Stimulated activated CD4-positive, alpha-beta T cell treated with anti-CD3 and anti-CD28 coated beads, TNF-alpha, amount 100 ng/mL, for 4 hours (primary cell): Measurements from ENCODE around the gene NOS1AP.

Experiments
- DNase-seq, 3 experiments: peaks; one replicate each; pipeline ENCODE4 v3.0.0-alpha.2; 2020; ENCODE audit warnings: low read depth in 3 of 3

NOS1AP gene

DNA sequence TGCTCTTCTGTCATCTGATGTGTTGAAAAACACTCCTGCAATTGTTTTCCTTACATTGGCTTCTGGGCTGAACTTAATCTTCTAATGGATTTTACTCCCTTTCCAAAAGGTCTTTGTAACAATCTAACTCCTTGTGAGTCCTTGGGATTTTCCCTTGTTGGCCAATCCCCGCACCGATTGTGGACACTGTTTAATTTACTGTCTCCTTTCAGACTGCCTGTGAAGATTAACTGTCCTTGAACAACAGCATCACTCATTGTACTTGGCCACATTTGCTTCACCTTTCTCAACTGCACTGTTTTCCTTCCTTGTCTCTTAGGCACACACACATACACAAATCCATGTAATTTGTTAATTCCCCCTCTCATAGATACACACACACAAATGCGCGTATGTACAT, 186.8 kb downstream of the NOS1AP start:
- DNase-seq = no peak

GRCh38 chr1:162258394-162258793, 188.9 kb downstream of the NOS1AP start:
- DNase-seq = no peak

DNA sequence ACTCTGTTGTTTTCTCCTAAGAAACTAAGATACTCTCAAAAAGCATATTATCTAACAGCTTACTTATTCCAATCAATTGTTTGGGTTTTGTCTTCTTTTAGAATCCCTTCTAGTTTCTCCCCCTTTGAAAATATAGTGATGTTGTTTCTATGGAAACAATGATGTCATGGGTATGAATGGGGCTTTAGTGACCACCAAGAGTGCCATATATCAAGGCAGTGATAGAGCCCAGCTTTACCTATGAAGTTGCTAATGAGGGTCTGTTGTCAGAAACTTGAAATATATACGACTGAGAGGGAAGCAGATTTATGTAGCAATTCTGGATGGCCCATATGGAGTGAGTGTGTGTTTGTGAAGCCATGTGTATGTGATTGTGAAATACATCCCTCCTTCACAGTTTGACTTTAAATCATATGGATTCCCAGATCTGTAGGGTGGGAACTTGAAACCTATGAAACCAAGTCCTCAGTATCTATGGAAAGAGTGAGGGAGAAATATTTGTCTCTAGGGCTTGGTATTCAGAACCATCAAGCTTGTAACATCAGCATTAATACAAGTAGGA, 190.5 kb downstream of the NOS1AP start:
- DNase-seq = no peak

- DNase-seq = no peak
Measured at GRCh38 chr1:162264108-162264507, 194.6 kb downstream of the NOS1AP start.

DNA sequence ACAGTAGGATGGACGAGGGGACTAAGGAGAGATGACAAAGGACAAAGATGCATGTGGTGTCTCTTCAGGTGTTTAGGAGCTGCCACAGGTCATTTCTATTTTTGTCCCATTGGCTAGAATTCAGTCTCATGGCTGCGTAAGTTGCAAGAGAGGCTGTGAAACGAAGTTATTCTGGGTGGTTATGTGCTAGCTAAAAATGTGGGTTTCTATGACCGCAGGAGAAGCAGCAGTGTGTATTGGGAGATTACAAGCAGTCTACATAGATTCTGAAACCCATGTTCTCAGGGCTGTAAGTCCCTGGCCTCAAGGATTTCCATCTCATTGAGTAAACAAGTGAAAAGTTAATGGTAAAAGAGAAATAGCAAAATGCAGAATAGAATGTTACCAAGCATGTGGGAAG, 196.5 kb downstream of the NOS1AP start:
- no peak for DNase-seq

DNA sequence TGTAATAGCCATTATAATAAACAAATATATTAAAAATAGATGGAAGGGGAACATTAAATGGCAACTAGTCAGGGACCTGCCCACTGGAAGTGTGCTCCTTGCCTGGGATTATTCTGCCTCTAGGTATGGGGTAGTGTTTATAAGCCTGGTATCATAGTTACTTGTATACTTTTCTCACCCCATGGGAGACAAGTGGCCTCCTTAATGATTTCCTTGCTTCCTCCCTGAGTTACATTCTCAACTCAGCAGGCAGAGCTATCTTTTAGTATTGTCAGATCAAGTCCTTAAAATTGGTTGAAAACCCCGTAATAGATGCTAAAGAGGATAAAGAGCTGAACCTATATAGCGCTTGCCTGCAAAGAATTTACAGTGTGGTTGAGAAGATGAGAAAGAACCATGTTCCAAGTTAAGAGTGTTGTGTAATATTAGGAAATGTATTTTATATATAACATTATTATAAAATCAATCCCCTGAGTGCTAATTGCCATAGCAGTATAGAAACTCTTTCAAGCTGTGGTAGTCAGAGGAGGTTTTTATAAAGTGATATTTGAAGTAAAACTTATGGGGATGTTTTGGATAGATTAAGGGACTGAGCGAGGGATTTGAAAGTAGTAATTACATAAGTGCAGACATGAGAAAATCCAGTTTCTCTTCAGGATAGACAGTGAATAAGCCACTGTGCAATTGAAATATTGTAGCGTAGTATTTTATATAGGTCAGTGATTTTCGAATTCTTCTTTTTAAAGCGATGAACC, 200.7 kb downstream of the NOS1AP start:
- no peak for DNase-seq

GRCh38 chr1:162271972-162272371, 202.5 kb downstream of the NOS1AP start:
- no peak for DNase-seq

- DNase-seq = no peak
Measured at GRCh38 chr1:162272419-162272818, 202.9 kb downstream of the NOS1AP start.

DNA sequence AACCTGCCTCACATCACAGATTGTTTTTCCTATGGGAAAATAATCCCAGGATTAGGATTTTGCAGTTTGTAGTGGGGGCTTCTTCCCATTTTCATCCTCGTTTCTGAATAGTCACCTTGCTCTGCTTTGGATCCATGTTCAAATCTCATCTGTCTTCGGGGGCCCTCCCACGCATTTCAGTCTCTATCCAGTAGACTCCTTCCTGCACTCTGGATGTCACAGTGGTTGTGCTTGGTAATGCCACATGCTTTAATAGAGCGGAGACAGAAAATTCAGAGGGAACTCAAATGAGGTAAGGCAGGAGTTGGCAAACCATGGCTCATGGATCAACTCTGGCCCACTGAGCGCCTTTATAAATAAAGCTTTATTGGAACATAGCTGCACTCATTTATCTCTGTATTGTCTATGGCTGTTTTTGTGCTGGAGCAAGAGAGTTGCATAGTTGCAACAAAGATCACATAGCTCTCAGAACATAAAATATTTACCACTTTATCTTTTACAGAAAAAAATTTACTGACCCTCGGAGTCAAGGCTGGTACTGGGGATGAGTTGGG, 206.2 kb downstream of the NOS1AP start:
- no peak for DNase-seq

GRCh38 chr1:162276493-162276892, 207.0 kb downstream of the NOS1AP start:
- DNase-seq = no peak

DNA sequence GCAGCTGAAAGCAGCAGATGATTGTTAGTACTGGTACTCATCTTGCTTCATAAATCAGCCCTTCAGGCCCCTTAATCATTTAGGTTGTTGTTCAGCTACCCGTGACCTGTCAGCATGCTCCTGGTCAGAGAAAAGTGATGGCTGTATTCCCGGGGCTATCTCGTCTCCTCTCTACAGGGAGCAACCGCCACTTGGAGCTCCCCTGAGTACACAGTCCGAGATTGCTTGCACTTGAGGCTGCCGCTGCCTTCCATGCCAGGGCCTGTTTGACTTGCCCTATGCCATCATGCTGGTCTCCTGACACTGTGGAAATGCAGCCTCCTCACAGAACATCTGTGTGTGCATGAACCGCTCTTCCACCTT, 209.6 kb downstream of the NOS1AP start:
- DNase-seq = no peak

DNA sequence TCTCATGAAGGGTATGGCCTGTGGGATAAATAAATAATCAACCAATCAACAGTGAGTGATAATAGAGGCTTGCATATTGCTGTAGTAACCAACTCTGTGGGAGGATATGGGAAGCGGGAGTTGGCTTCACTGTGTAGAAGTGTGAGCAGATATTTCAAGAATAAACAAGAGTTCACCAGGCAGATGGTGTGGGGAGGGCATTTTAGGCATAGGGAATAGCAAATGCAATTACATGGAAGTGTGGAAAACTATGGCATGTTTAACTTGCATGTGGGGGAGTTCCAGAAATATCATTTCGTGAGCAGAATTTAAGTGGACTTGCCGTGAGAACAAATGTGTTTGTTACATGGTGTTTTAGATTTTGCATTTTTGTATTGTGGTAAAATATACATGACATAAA, 211.9 kb downstream of the NOS1AP start:
- no peak for DNase-seq

- no peak for DNase-seq
Measured at GRCh38 chr1:162283657-162284056, 214.2 kb downstream of the NOS1AP start.

DNA sequence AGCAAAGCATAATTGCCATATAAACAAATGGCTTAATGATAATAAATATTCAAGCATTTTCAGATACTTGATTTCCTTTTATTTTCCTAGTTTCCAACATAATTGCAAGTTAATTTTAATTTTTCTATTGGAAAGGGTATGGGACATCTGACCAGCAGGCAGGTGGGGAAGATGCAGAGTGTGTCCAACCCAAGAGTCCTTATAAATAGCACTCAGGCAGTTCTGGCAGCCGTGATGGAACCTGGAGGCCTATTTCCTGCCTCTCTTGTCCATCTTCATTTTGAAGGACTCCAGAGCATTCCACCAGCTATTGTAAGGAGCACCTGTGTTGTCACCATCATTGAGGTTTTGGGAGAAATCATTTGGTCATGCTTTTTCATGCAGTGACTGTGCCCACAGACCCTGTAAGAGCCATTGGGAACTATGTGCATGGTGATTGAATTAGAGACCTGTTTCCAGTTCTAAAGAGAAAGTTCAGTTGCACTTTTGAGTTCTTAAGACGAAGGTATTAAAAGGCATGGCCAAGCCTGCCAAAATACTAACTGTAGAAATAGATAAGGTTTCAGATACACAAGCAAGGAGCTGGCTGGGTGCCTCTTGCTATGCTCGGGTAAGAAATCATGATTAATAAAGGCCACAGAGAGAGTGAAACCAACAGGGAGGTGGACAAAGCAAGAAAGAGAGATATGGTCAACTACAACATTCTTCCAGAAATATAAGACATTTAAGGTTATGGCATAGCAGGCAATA, 214.9 kb downstream of the NOS1AP start:
- no peak for DNase-seq

DNA sequence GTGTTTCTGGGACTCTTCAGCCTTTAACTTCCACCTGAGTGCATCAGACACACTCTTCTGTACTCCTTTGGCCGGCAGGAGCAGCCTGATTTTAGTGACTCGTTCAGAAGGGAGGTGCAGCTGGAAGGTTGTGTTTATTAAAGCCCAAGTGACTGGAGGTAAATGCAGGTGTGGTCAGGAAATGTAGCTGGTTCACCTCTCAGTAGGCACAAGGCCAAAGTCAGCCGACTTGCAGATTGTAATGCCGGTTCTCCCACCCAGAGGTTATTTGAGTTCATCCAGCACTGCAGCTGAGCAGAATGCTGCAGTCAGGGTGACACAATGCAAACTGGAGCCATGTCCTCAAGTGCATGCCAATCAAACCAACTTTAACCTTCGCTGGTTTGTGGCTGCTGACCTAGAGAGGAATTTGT, 215.7 kb downstream of the NOS1AP start:
- no peak for DNase-seq

DNA sequence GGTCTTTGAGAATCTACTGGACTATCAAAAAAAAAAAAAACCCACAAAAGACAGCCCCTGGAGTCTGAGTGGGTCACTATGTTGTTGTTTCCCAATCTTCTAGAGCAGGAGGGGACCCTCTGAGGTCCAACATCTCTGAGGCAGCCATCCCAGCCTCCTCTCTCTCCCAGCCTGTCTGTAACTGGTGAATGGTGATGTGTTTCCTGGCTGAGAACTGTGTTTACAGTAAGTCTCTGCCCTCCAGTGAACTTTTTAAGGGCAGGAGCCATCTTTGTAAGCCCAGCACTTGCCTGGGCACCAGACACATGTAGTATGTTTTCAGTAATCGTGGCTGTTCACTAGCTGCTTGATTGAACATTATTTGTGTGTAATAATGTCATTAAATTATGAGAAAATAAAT, 221.5 kb downstream of the NOS1AP start:
- DNase-seq = no peak

DNA sequence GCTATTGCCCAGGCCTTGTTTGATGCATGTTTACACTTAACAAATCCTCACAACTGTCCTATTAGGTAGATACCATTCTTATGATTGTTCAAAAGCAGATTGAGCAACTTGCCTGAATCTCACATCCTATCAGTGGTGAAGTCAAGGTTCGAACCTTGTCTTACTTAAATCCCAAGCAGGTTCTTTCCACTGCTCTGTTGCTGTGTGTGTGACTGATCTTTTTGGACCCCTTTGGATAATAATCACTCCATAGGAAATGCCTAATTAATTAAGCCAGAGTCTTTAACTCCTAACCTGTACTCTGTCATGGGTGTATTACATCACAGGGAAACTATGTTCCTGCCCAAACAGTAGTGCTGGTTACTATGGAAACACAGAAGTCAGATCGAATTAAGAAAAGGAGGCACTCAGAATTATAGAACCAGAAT, 222.9 kb downstream of the NOS1AP start:
- DNase-seq = no peak

DNA sequence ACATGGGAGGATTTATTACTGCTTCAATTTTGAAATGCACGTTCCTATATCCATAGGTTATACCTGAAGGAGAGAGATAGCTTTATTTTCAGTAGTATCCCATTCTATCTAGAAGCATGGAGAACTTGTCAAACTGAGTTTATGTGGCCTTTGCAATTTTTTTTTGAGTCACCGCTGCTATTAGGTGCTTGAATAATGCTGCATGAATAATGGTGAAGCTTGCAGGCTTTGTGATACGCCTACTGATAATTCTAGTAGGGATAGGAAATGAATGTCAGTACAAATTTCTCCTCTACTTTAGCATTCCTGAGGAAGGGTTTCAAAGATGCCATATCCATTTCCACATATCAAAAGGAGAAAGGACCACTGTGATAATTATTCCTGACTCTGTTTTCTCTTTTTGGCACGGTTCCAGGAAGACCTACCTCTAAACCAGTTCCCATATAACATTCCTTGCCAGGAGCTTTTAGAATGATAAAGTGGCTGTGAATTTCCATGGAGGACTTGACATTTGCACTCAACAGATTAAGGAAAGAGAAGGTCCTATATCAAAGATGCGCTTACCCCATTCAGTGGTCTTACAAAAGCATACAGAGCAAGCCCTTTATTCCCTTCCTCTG, 223.7 kb downstream of the NOS1AP start:
- no peak for DNase-seq

DNA sequence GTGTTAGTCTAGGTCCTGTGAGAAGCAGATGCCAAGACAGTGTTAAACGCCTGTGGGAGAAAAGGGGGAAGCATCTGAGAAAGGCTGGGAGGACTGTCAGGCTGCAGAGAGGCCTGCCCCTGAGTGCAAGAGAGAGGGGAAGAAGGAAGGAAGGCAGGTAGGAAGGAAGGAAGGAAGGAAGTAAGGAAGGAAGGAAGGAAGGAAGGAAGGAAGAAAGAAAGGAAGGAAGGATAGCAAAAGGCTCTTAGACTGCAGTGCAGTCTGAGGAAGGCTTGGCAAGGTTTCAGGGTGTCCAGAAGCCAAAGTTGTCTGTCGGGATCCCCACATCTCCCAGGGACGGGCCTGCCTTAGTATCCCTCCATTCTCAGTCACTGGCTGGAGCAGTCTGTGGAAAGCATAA, 224.5 kb downstream of the NOS1AP start:
- no peak for DNase-seq

DNA sequence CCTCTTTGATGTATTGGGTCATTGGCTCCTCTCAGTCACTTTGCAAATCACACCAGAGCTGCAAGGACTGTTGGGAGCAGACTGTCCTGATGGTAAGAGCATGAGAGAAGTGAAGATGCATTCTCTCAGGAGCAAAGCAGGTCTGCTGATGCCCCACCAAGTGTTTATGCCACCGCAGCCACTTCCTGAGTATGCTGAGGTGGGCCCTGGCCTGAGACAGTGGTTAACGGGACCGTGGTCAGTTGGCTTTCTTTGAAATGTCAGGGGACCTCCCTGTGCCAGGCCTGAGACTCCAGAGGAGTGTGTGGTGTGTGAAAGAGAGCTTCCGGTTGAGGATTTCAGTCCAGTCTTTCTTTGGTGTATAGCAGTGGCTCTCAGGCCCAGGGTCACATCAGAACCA, 227.7 kb downstream of the NOS1AP start:
- DNase-seq = no peak

GRCh38 chr1:162298266-162298665, 228.8 kb downstream of the NOS1AP start:
- DNase-seq = no peak

- no peak for DNase-seq
Measured at GRCh38 chr1:162299018-162299417, 229.5 kb downstream of the NOS1AP start.
